ENCODE measurements around the gene SLC35G2. TPM values are rescaled to one million over a fixed set of nuclear protein-coding genes. Genes with fewer than 3 reads are reported as not detected.
"Not testable (repeated sequence)": the region's sequence is repeated elsewhere in the genome, so short reads cannot be mapped to it uniquely, and the experiment has no call there.

SLC35G2 gene
- total and polyA plus RNA-seq, 3 experiments from 2014 or later, result 0.35 to 3.3 (median 2.7) TPM

DNA sequence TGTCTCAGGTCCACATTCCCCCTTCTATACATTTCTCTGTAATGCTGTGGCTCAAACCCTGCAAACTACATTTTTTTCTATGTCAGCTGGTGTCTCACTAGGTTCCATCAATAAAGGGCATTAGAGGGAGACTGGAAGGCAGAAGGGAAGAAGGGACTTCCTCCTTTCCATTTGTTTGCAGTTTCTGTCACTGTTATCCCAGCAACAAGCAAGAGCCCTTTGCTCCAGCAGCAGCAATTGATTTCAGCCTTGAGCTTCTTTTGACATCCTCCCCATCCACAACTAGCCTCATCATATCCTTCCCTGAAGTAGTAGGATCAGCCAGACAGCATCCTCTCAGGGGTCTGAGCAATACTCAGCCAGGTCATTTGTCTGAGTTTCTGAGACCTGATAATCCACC is 37.7 kb downstream of the SLC35G2 start:
- H3K27ac ChIP-seq (ENCODE audit: low read depth, low read length), result no peak overlapping the region
- no peaks in the 10 kb centered on the region for H3K9me3 ChIP-seq (ENCODE audit: low read length)
- Mint-ChIP-seq H3K4me3 (no peak overlapping the region), H3K27ac (no peak overlapping the region), H3K9me3 (peaks cover 4 to 9% (median 7%) of the 10 kb centered on the region in 5 donors), H3K27me3 (no peaks in the 10 kb centered on the region), H3K36me3 (peaks cover 8 to 24% (median 20%) of the 10 kb centered on the region in 3 donors), H3K4me1 (peaks cover 33 to 59% (median 54%) of the 10 kb centered on the region in 3 donors)
- DNase-seq, result no peak
- no peaks in the 10 kb centered on the region for H3K27me3 ChIP-seq (ENCODE audit: insufficient read depth, low read length, poor library complexity, severe bottlenecking)
- H3K4me1 ChIP-seq (ENCODE audit: insufficient read depth, low read length), result peaks cover 13% of the 10 kb centered on the region
- no peaks in the 10 kb centered on the region for H3K36me3 ChIP-seq (ENCODE audit: insufficient read depth, low read length)
- ChIA-PET CTCF (no interaction called here), POLR2A (interaction anchor here (0.7 kb wide), 1 partner anchor 12 kb away, joined by 3 read pairs; no protein-coding TSS in a partner anchor)
- no peak overlapping the region for H3K4me3 ChIP-seq (ENCODE audit: low read length)

DNA sequence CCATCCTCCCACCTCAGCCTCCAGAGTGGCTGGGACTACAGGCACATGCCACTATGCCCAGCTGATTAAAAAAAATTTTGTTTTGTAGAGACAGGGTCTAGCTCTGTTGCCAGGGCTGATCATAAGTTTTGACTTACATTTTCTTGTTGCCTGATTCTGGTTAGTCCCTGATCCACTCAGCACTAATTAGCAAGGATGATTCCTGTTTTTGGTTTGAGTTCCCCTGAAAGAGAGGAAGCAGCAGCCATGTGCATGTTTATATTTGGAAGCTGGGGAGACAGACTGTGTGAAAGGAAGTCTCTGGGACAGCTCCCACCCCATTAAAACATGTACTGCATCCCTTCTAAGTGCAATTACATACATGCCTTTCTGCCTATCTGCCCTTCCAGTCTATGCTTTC is 39.5 kb downstream of the SLC35G2 start:
- CTCF ChIA-PET, result interaction anchor here (1.9 kb wide), 1 partner anchor 106 kb away, joined by 8 read pairs; the partner anchor contains the start of gene STAG1
- Histone ChIP-seq H3K36me3 (ENCODE audit: insufficient read depth, low read length) (no peaks in the 10 kb centered on the region), H3K4me1 (ENCODE audit: insufficient read depth, low read length) (peaks cover 18% of the 10 kb centered on the region), H3K4me3 (ENCODE audit: low read length) (no peak overlapping the region), H3K9me3 (ENCODE audit: low read length) (no peaks in the 10 kb centered on the region), H3K27me3 (ENCODE audit: insufficient read depth, low read length, poor library complexity, severe bottlenecking) (no peaks in the 10 kb centered on the region), H3K27ac (ENCODE audit: low read depth, low read length) (no peak overlapping the region)
- H3K4me3 Mint-ChIP-seq, result peak overlapping the region in 1 of 7 donors; percentile 36
- H3K36me3 Mint-ChIP-seq, result peaks cover 7 to 35% (median 20%) of the 10 kb centered on the region in 3 donors
- no peaks in the 10 kb centered on the region for H3K27me3 Mint-ChIP-seq
- H3K27ac Mint-ChIP-seq, result no peak overlapping the region
- DNase-seq, result no peak
- peaks cover 4 to 9% (median 7%) of the 10 kb centered on the region in 5 donors for H3K9me3 Mint-ChIP-seq
- POLR2A ChIA-PET, result interaction anchor here (1.1 kb wide), 1 partner anchor 99 kb away, joined by 3 read pairs; the partner anchor contains the start of gene IL20RB
- peaks cover 39 to 66% (median 60%) of the 10 kb centered on the region in 3 donors for H3K4me1 Mint-ChIP-seq

GRCh38 chr3:136860541-136860940 is 41.6 kb downstream of the SLC35G2 start:
- Histone ChIP-seq H3K27ac (ENCODE audit: low read depth, low read length) (peak overlapping the region; percentile 90), H3K4me1 (ENCODE audit: insufficient read depth, low read length) (peaks cover 22% of the 10 kb centered on the region), H3K4me3 (ENCODE audit: low read length) (peak overlapping the region; percentile 96), H3K27me3 (ENCODE audit: insufficient read depth, low read length, poor library complexity, severe bottlenecking) (no peaks in the 10 kb centered on the region), H3K9me3 (ENCODE audit: low read length) (no peaks in the 10 kb centered on the region), H3K36me3 (ENCODE audit: insufficient read depth, low read length) (no peaks in the 10 kb centered on the region)
- H3K27me3 Mint-ChIP-seq, result no peaks in the 10 kb centered on the region
- peaks cover 4 to 9% (median 7%) of the 10 kb centered on the region in 5 donors for H3K9me3 Mint-ChIP-seq
- POLR2A ChIA-PET, result interaction anchor here (0.6 to 4.4 kb wide), 3 partner anchors 29 to 108 kb away, joined by 3 to 71 read pairs (median 6); partner anchors contain the start of gene STAG1
- peaks cover 45 to 74% (median 74%) of the 10 kb centered on the region in 3 donors for H3K4me1 Mint-ChIP-seq
- CTCF ChIA-PET, result interaction anchor here (0.7 to 4.9 kb wide), 6 partner anchors 9 to 153 kb away, joined by 6 to 61 read pairs (median 7); partner anchors contain the start of gene STAG1
- peak overlapping the region; percentile 94 to 99 (median 98) for H3K27ac Mint-ChIP-seq
- H3K36me3 Mint-ChIP-seq, result peaks cover 7 to 29% (median 20%) of the 10 kb centered on the region in 3 donors
- peak overlapping the region; percentile 91 to 99 (median 97) for H3K4me3 Mint-ChIP-seq
- DNase-seq, result no peak

DNA sequence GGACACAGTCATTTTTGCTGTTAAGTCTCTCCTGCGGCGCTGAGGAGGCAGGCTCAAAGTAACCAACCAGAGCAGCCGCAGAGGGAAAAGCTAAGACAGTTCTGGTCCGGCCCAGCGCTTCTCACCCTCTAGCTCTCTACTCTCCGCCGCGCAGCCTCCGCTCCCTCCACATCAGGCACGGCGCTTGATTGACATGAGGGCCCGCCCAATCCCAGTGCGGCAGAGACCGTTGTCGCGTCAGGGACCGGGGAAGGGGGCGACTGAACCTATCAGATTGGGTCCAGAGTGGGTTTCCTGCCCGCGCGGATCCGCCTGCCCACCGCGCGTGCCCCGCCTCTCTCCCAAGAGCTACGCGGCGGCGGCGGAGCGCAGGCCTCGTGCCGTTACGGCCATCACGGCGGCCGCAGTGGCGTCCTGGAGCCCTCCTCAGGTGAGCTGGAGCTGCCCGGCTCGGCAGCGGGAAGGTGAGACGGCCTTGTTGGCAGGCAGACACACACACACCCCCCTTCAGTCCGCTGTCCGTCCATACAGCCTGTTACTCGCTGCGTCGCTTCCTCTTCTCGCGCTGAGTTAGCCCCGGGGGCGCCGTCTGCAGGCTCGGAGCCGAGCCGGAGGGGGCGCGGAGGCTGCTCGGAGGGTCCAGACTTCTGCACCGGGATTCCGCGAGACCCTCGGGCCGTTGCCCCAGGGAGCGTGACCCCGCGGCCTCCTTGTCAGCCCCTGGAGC is 43.1 kb downstream of the SLC35G2 start, which contains the start of gene NCK1:
Gene NCK1, plus strand, starts transcription at position 319 of the 727 bp plus-strand sequence. CDS start 65,794 bp downstream, outside the sequence.
- Histone ChIP-seq H3K9me3 (ENCODE audit: low read length) (no peaks in the 10 kb centered on the region), H3K27me3 (ENCODE audit: insufficient read depth, low read length, poor library complexity, severe bottlenecking) (no peaks in the 10 kb centered on the region), H3K4me1 (ENCODE audit: insufficient read depth, low read length) (peaks cover 23% of the 10 kb centered on the region), H3K27ac (ENCODE audit: low read depth, low read length) (peak within 1 kb of the TSS; percentile 90), H3K36me3 (ENCODE audit: insufficient read depth, low read length) (no peaks in the 10 kb centered on the region), H3K4me3 (ENCODE audit: low read length) (peak within 1 kb of the TSS; percentile 96)
- Mint-ChIP-seq H3K9me3 (peaks cover 0 to 4% (median 3%) of the 10 kb centered on the region in 5 donors), H3K4me1 (peaks cover 50 to 78% (median 77%) of the 10 kb centered on the region in 3 donors), H3K27ac (peak within 1 kb of the TSS; percentile 94 to 99 (median 98)), H3K27me3 (peaks cover 0 to under 1% of the 10 kb centered on the region in 2 donors), H3K4me3 (peak within 1 kb of the TSS; percentile 91 to 99 (median 97)), H3K36me3 (peaks cover 3 to 31% (median 11%) of the 10 kb centered on the region in 3 donors)
- DNase-seq, result peak; percentile 97 to 99 (median 99)
- CTCF ChIA-PET, result interaction anchor here (0.7 to 4.9 kb wide), 22 partner anchors 9 to 666 kb away, joined by 3 to 61 read pairs (median 4); partner anchors contain the start of genes IL20RB, MSL2 and STAG1
- POLR2A ChIA-PET, result interaction anchor here (0.5 to 4.4 kb wide), 14 partner anchors 9 to 668 kb away, joined by 3 to 71 read pairs (median 5); partner anchors contain the start of genes MSL2 and STAG1

DNA sequence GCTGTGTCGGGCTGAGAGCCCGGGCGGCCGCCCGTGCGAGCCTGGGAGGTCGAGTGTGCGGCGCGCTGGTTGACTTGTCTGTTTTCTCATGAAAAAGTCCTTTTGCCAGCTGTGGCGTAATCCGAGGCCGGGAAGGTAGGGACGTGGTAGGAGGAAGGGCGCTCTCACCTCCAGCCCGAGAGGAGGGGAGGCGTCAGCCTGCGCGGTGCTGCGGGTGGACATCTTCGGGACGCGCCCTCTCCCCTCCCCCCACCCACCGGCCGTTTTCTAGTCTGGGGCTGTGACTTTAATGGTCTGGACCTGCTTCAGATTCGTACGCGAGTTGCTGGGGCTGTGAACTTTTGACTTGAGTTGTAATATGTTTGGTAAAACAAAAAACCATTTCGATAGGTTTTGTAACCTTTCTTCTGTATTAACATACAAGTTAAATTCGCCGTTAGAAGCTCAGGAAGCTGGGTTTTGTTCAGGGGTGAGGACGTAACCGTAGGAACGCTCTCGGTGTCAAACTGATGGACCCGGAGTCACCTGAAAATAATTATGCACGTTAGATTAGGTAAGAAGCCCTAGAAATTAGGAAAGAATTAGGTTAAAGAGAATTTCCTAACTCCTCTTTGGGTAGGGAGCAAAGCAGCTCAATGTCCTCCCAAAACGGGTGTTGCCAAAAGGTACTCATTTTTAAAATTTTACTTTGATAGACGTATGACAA is 43.8 kb downstream of the SLC35G2 start:
- Histone ChIP-seq H3K9me3 (ENCODE audit: low read length) (no peaks in the 10 kb centered on the region), H3K36me3 (ENCODE audit: insufficient read depth, low read length) (no peaks in the 10 kb centered on the region), H3K4me3 (ENCODE audit: low read length) (peak overlapping the region; percentile 91), H3K4me1 (ENCODE audit: insufficient read depth, low read length) (peaks cover 28% of the 10 kb centered on the region), H3K27ac (ENCODE audit: low read depth, low read length) (peak overlapping the region; percentile 90), H3K27me3 (ENCODE audit: insufficient read depth, low read length, poor library complexity, severe bottlenecking) (no peaks in the 10 kb centered on the region)
- Mint-ChIP-seq H3K36me3 (peaks cover 4 to 35% (median 9%) of the 10 kb centered on the region in 3 donors), H3K27ac (peak overlapping the region; percentile 94 to 99 (median 98)), H3K4me1 (peaks cover 56 to 78% (median 78%) of the 10 kb centered on the region in 3 donors), H3K27me3 (peaks cover 0 to 1% of the 10 kb centered on the region in 2 donors), H3K4me3 (peak overlapping the region; percentile 91 to 99 (median 97)), H3K9me3 (peaks cover 0 to 2% (median 0%) of the 10 kb centered on the region in 5 donors)
- ChIA-PET POLR2A (interaction anchor here (0.6 to 4.4 kb wide), 11 partner anchors 11 to 669 kb away, joined by 3 to 71 read pairs (median 8); partner anchors contain the start of genes MSL2 and STAG1), CTCF (interaction anchor here (0.7 to 4.9 kb wide), 11 partner anchors 11 to 169 kb away, joined by 3 to 61 read pairs (median 6); partner anchors contain the start of gene STAG1)
- peak in 4 of 5 donors; percentile 9 to 61 (median 32) for DNase-seq

GRCh38 chr3:136869282-136869681 is 50.4 kb downstream of the SLC35G2 start:
- no peak for DNase-seq
- H3K36me3 Mint-ChIP-seq, result peaks cover 19 to 60% (median 34%) of the 10 kb centered on the region in 3 donors
- no peaks in the 10 kb centered on the region for H3K9me3 ChIP-seq (ENCODE audit: low read length)
- peak overlapping the region in 1 of 8 donors; percentile 26 for H3K27ac Mint-ChIP-seq
- no peak overlapping the region for H3K4me3 ChIP-seq (ENCODE audit: low read length)
- POLR2A ChIA-PET, result no interaction called here
- peaks cover 0 to 1% of the 10 kb centered on the region in 2 donors for H3K27me3 Mint-ChIP-seq
- no peak overlapping the region for H3K27ac ChIP-seq (ENCODE audit: low read depth, low read length)
- peaks cover 24% of the 10 kb centered on the region for H3K4me1 ChIP-seq (ENCODE audit: insufficient read depth, low read length)
- peaks cover 68 to 86% (median 81%) of the 10 kb centered on the region in 3 donors for H3K4me1 Mint-ChIP-seq
- peaks cover 8% of the 10 kb centered on the region for H3K36me3 ChIP-seq (ENCODE audit: insufficient read depth, low read length)
- peak overlapping the region in 1 of 7 donors; percentile 18 for H3K4me3 Mint-ChIP-seq
- H3K9me3 Mint-ChIP-seq, result peaks cover 0 to 6% (median 2%) of the 10 kb centered on the region in 5 donors
- no peaks in the 10 kb centered on the region for H3K27me3 ChIP-seq (ENCODE audit: insufficient read depth, low read length, poor library complexity, severe bottlenecking)
- CTCF ChIA-PET, result no interaction called here

DNA sequence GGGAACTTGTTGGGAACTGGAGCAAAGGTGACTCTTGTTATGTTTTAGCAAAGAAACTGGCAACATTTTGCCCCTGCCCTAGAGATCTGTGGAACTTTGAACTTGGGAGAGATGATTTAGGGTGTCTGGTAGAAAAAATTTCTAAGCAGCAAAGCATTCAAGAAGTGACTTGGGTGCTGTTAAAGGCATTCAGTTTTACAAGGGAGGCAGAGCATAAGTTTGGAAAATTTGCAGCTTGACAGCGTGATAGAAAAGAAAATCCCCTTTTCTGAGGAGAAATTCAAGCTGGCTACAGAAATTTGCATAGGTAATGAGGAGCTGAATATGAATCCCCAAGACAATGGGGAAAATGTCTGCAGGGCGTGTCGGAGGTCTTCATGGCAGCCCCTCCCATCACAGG is 53.3 kb downstream of the SLC35G2 start:
- H3K4me1 Mint-ChIP-seq, result peaks cover 69 to 84% (median 80%) of the 10 kb centered on the region in 3 donors
- H3K4me3 ChIP-seq (ENCODE audit: low read length); H3K27ac ChIP-seq (ENCODE audit: low read depth, low read length); H3K9me3 Mint-ChIP-seq; H3K36me3 ChIP-seq (ENCODE audit: insufficient read depth, low read length); DNase-seq; CTCF ChIA-PET; H3K9me3 ChIP-seq (ENCODE audit: low read length); H3K27me3 Mint-ChIP-seq; POLR2A ChIA-PET; H3K27me3 ChIP-seq (ENCODE audit: insufficient read depth, low read length, poor library complexity, severe bottlenecking): not testable (repeated sequence)
- H3K27ac Mint-ChIP-seq, result peak overlapping the region in 4 of 8 donors; percentile 25 to 65 (median 48)
- peaks cover 31% of the 10 kb centered on the region for H3K4me1 ChIP-seq (ENCODE audit: insufficient read depth, low read length)
- peaks cover 19 to 58% (median 39%) of the 10 kb centered on the region in 3 donors for H3K36me3 Mint-ChIP-seq
- peak overlapping the region in 2 of 7 donors; percentile 11 to 26 for H3K4me3 Mint-ChIP-seq
